Lung microvascular endothelial cell (primary cell): ENCODE data around the gene GSTO2. TPM values are rescaled to one million over a fixed set of nuclear protein-coding genes. Genes with fewer than 3 reads are reported as not detected.

ENCODE experiments used
- DNase-seq, 2 donors: peaks; one replicate each; pipeline versions ENCODE4 v3.0.0 to v3.0.0-alpha.2; 2010; ENCODE audit warnings: low read depth in 2 of 2
- total RNA-seq: library from RNA; depleted of rRNA; stranded (reverse); fragments of >200 nt; gene quantifications from 2 replicates; pipeline ENCODE4 v1.2.1, GENCODE V29; 2014

GSTO2 gene
- total RNA-seq, 1 donor from 2014 or later = 0.99 TPM

- DNase-seq = no peak
These were observed 15.2 kb upstream of the GSTO2 start for GRCh38 chr10:104253606-104254410.

GRCh38 chr10:104254493-104255310 lies 14.3 kb upstream of the GSTO2 start, which contains the start of gene GSTO1:
TSS of gene GSTO1 (plus strand) at chr10:104254892. CDS start at chr10:104254929, 37 bp downstream.
- DNase-seq = peak; percentile 68 to 83

GRCh38 chr10:104255311-104255981 lies 13.5 kb upstream of the GSTO2 start:
- DNase-seq = peak; percentile 95 to 96

- DNase-seq = peak; percentile 32 to 61
These were observed 12.5 kb upstream of the GSTO2 start for GRCh38 chr10:104256335-104256961.

- DNase-seq = no peak
These were observed 11.7 kb upstream of the GSTO2 start for GRCh38 chr10:104257235-104257634.

GRCh38 chr10:104258209-104258608 lies 10.8 kb upstream of the GSTO2 start:
- peak; percentile 42 to 69 for DNase-seq

GRCh38 chr10:104259456-104259855 lies 9.5 kb upstream of the GSTO2 start:
- peak in 1 of 2 donors; percentile 7 for DNase-seq

- DNase-seq = peak; percentile 27 to 73
These were observed 8.8 kb upstream of the GSTO2 start for GRCh38 chr10:104259999-104260774.

- DNase-seq = peak; percentile 66 to 85
These were observed 8.2 kb upstream of the GSTO2 start for GRCh38 chr10:104260775-104261115.

GRCh38 chr10:104262055-104262454 lies 6.9 kb upstream of the GSTO2 start:
- no peak for DNase-seq

GRCh38 chr10:104264783-104265182 lies 4.2 kb upstream of the GSTO2 start:
- no peak for DNase-seq

- no peak for DNase-seq
These were observed 1.1 kb upstream of the GSTO2 start for GRCh38 chr10:104267721-104268404.

GRCh38 chr10:104268405-104268712 lies 625 bp upstream of the GSTO2 start:
- peak in 1 of 2 donors; percentile 36 for DNase-seq

GRCh38 chr10:104273286-104273685 lies 4.3 kb downstream of the GSTO2 start:
- DNase-seq = no peak

GRCh38 chr10:104273899-104274575 lies 5.1 kb downstream of the GSTO2 start:
- no peak for DNase-seq

GRCh38 chr10:104274762-104275721 lies 6.1 kb downstream of the GSTO2 start:
- DNase-seq = peak; percentile 35 to 59

- no peak for DNase-seq
These were observed 7.2 kb downstream of the GSTO2 start for GRCh38 chr10:104276192-104276591.

- peak in 1 of 2 donors; percentile 33 for DNase-seq
These were observed 8.8 kb downstream of the GSTO2 start for GRCh38 chr10:104277785-104278184.
